HepG2 (cell line): Measurements from ENCODE around the gene WDR54. TPM values are rescaled to one million over a fixed set of nuclear protein-coding genes. Genes with fewer than 3 reads are reported as not detected.

Source experiments
- AGO1 ChIP-seq: fragments of 200-400 bp; formaldehyde crosslinking; IDR thresholded peaks from 2 replicates; pipeline ENCODE4 v1.6.1; 2017; ENCODE audit warnings: mild to moderate bottlenecking, low read depth, low read length, moderate library complexity; ENCODE audit not compliant: poor library complexity, severe bottlenecking
- CBFB ChIP-seq: sonication (generic); formaldehyde crosslinking; IDR thresholded peaks from 2 replicates; pipeline ENCODE4 v1.4.0; 2020; ENCODE audit warnings: missing genetic modification reagents
- CREBL2 ChIP-seq: sonication (generic); formaldehyde crosslinking; IDR thresholded peaks from 2 replicates; pipeline ENCODE4 v1.8.1; 2023; ENCODE audit warnings: missing genetic modification reagents, mild to moderate bottlenecking, borderline replicate concordance
- GATA4 ChIP-seq: sonication (generic); IDR thresholded peaks from 2 replicates; pipeline ENCODE4 v1.6.1; 2016; ENCODE audit warnings: antibody characterized with exemption, low read depth, borderline replicate concordance
- MEIS2 ChIP-seq: sonication (generic); formaldehyde crosslinking; IDR thresholded peaks from 2 replicates; pipeline ENCODE4 v1.9.0; 2021; ENCODE audit warnings: mild to moderate bottlenecking, missing genetic modification reagents
- MZF1 ChIP-seq: sonication (generic); formaldehyde crosslinking; IDR thresholded peaks from 2 replicates; pipeline ENCODE4 v1.8.1; 2023; ENCODE audit warnings: mild to moderate bottlenecking, missing genetic modification reagents, borderline replicate concordance
- PRMT3 ChIP-seq: sonication (generic); formaldehyde crosslinking; IDR thresholded peaks from 2 replicates; pipeline ENCODE4 v1.8.1; 2022; ENCODE audit warnings: low read depth, mild to moderate bottlenecking, moderate library complexity, missing genetic modification reagents, borderline replicate concordance
- SMAD1 ChIP-seq: sonication (generic); formaldehyde crosslinking; IDR thresholded peaks from 2 replicates; pipeline ENCODE4 v1.4.0; 2020; ENCODE audit warnings: missing genetic modification reagents, low read depth, mild to moderate bottlenecking, borderline replicate concordance
- TCF7 ChIP-seq: sonication (generic); IDR thresholded peaks from 2 replicates; pipeline ENCODE4 v1.6.1; 2016; ENCODE audit warnings: antibody characterized with exemption, low read depth
- ZBTB14 ChIP-seq: sonication (generic); formaldehyde crosslinking; IDR thresholded peaks from 2 replicates; pipeline ENCODE4 v1.4.0; 2020; ENCODE audit warnings: missing genetic modification reagents
- ZNF275 ChIP-seq: sonication (generic); formaldehyde crosslinking; IDR thresholded peaks from 2 replicates; pipeline ENCODE4 v1.8.0; 2022; ENCODE audit warnings: missing genetic modification reagents, mild to moderate bottlenecking, inconsistent platforms, borderline replicate concordance
- ZNF280D ChIP-seq: sonication (generic); formaldehyde crosslinking; IDR thresholded peaks from 2 replicates; pipeline ENCODE4 v1.5.1; 2020; ENCODE audit warnings: mild to moderate bottlenecking, missing genetic modification reagents
- ZNF383 ChIP-seq: sonication (generic); formaldehyde crosslinking; IDR thresholded peaks from 2 replicates; pipeline ENCODE4 v1.4.0; 2020; ENCODE audit warnings: missing genetic modification reagents, mild to moderate bottlenecking, borderline replicate concordance
- ZNF550 ChIP-seq: sonication (generic); formaldehyde crosslinking; IDR thresholded peaks from 2 replicates; pipeline ENCODE4 v1.4.0; 2020; ENCODE audit warnings: mild to moderate bottlenecking, missing genetic modification reagents, borderline replicate concordance
- ZNF563 ChIP-seq: sonication (generic); formaldehyde crosslinking; IDR thresholded peaks from 2 replicates; pipeline ENCODE4 v1.8.0; 2022; ENCODE audit warnings: mild to moderate bottlenecking, moderate library complexity, missing genetic modification reagents
- ZNF788 ChIP-seq: sonication (generic); formaldehyde crosslinking; IDR thresholded peaks from 2 replicates; pipeline ENCODE4 v1.5.0; 2020; ENCODE audit warnings: mild to moderate bottlenecking, missing genetic modification reagents, borderline replicate concordance
- polyA plus RNA-seq, 8 experiments: library from polyadenylated mRNA; depleted of rRNA in 3 of 8; stranded (reverse) in 7 of 8; unstranded in 1 of 8; fragments of >200 nt; fragmentation: Illumina TruSeq in 4 of 8; extraction: Trizol in 4 of 8; gene quantifications; 2 replicates each; pipeline versions ENCODE4 v1.2.1 to v1.2.3, GENCODE V29; 2011 to 2016; ENCODE audit warnings: low read depth in 4 of 8, missing spikeins in 1 of 8, mixed read lengths in 1 of 8; ENCODE audit not compliant: insufficient read depth in 1 of 8
- total RNA-seq, 5 experiments: library from RNA; depleted of rRNA; stranded (reverse); fragments of >200 nt; fragmentation: Illumina TruSeq; extraction: Trizol; gene quantifications; 2 replicates each; pipeline ENCODE4 v1.2.3, GENCODE V29; 2016; ENCODE audit warnings: low read depth in 1 of 5
- TF ChIP-seq, protein P1 (sequence below): sonication (generic); formaldehyde crosslinking; IDR thresholded peaks from 2 replicates; pipeline ENCODE4 v1.5.0; 2020; ENCODE audit warnings: missing genetic modification reagents

WDR54 gene
- total and polyA plus RNA-seq, 2 of the 13 experiments (the other 11 are each of a cell fraction or from before 2014, with no cell fraction given), result 2.0 to 17.3 TPM

DNA sequence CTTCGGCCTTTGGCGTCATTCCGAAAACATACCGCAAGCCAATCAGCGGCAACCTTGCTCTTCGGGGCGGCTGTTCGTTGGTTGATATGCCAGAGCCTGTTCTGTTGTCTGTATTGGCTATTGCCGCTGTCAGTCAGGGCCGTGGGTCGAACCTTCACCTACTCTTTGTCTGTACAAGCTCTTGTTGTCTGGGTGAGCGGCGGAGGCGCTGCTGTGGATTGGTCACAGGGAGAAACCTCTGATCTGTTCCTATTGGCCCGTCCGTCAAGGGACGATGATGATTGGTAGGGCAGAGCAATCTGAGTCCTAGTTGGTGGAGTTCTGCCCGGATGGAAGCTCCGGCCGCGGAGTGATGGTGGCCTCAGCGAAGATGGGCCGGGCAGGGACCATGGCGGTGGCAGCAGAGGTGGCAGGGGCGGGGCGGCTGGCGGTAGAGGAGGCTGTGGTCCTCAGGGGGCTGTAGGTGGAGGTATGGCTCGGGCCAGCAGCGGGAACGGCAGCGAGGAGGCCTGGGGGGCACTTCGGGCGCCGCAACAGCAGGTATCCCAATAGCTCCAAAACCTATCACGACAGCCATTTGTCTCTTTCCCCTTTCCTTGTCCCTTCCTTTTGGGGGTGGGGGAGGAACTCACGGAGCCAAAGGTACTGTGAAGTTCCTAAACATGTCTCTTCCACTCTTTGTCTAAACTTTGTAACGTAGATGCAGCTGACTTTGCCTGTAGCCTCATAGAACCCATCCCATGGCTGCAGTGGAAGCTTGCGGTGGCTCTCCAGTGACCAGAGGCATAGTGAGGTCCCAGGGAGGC, 36.8 kb downstream of the WDR54 start, which contains the start of gene WBP1 (continued):
- TF ChIP-seq ZNF280D (CRISPR knock-in tag) (no peak), AGO1 (peak; percentile 95), MZF1 (CRISPR knock-in tag) (no peak), ZBTB14 (CRISPR knock-in tag) (no peak), TCF7 (no peak), ZNF563 (CRISPR knock-in tag) (no peak), ZNF275 (no peak), ZNF550 (CRISPR knock-in tag) (no peak), SMAD1 (no peak; the same call in 1 of the 2 replicates), CBFB (CRISPR knock-in tag) (no peak; the same call in 1 of the 2 replicates), ZNF788 (CRISPR knock-in tag) (peak; percentile 70; the same call in 1 of the 2 replicates), PRMT3 (CRISPR knock-in tag) (no peak), ZNF383 (CRISPR knock-in tag) (no peak), GATA4 (no peak), MEIS2 (no peak), CREBL2 (CRISPR knock-in tag) (peak; percentile 86; the same call in 1 of the 2 replicates)
- TF ChIP-seq, protein P1, sequence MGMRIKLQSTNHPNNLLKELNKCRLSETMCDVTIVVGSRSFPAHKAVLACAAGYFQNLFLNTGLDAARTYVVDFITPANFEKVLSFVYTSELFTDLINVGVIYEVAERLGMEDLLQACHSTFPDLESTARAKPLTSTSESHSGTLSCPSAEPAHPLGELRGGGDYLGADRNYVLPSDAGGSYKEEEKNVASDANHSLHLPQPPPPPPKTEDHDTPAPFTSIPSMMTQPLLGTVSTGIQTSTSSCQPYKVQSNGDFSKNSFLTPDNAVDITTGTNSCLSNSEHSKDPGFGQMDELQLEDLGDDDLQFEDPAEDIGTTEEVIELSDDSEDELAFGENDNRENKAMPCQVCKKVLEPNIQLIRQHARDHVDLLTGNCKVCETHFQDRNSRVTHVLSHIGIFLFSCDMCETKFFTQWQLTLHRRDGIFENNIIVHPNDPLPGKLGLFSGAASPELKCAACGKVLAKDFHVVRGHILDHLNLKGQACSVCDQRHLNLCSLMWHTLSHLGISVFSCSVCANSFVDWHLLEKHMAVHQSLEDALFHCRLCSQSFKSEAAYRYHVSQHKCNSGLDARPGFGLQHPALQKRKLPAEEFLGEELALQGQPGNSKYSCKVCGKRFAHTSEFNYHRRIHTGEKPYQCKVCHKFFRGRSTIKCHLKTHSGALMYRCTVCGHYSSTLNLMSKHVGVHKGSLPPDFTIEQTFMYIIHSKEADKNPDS, result no peak
